Measurements from ENCODE around the gene BRMS1. TPM values are rescaled to one million over a fixed set of nuclear protein-coding genes. Genes with fewer than 3 reads are reported as not detected.

The BRMS1 gene
- total RNA-seq, 1 donor: 42.3 TPM

DNA sequence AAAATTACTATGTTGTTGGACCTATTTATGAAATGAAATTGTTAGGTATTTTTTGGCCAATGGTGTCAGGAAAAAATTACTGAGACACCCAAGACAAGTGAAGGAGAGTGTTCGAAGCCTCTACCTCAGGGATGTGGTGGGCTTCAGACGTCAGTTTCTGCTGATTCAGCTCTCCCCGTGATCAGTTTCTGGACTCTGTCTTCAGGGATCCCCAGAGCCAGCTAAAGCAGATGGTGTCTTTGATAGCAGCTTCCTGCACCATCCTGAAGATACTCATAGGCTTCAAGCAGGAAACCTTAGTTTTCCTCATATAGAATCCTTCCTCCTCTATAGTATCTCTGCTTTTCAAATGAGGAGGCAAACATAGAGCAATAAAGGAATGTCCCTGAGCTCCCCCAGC, 35.4 kb downstream of the BRMS1 start:
- TF ChIP-seq, protein P1, sequence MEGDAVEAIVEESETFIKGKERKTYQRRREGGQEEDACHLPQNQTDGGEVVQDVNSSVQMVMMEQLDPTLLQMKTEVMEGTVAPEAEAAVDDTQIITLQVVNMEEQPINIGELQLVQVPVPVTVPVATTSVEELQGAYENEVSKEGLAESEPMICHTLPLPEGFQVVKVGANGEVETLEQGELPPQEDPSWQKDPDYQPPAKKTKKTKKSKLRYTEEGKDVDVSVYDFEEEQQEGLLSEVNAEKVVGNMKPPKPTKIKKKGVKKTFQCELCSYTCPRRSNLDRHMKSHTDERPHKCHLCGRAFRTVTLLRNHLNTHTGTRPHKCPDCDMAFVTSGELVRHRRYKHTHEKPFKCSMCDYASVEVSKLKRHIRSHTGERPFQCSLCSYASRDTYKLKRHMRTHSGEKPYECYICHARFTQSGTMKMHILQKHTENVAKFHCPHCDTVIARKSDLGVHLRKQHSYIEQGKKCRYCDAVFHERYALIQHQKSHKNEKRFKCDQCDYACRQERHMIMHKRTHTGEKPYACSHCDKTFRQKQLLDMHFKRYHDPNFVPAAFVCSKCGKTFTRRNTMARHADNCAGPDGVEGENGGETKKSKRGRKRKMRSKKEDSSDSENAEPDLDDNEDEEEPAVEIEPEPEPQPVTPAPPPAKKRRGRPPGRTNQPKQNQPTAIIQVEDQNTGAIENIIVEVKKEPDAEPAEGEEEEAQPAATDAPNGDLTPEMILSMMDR (IDR thresholded peaks at IDR 0.05; ENCODE audit: insufficient read depth, low read depth, low read length): no peak
- H3K4me3 ChIP-seq (ENCODE audit: low read depth, low read length): no peak overlapping the region
- no peak for DNase-seq (ENCODE audit: low read depth)

DNA sequence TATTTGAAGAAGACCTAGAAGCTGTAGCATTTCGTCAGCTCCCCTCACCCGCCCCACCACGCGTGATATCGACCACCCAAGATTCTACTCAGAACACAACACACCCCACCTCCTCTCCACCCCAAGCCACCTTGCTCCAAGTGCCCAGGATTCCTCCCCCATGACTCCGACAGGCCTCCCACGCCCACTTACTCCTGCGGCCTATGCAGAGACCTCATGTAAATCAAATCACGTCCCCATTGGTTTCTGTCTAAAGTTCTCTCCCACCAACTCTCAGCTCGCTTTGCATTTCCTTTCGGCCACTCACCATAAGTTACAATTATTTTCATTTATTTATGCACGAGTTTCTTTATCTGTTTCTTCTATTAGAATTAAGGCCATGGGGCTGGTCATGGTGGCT, 42.2 kb downstream of the BRMS1 start:
- no peak for DNase-seq (ENCODE audit: low read depth)
- TF ChIP-seq, protein P1 (IDR thresholded peaks at IDR 0.05; ENCODE audit: insufficient read depth, low read depth, low read length): no peak
- no peak overlapping the region for H3K4me3 ChIP-seq (ENCODE audit: low read depth, low read length)

DNA sequence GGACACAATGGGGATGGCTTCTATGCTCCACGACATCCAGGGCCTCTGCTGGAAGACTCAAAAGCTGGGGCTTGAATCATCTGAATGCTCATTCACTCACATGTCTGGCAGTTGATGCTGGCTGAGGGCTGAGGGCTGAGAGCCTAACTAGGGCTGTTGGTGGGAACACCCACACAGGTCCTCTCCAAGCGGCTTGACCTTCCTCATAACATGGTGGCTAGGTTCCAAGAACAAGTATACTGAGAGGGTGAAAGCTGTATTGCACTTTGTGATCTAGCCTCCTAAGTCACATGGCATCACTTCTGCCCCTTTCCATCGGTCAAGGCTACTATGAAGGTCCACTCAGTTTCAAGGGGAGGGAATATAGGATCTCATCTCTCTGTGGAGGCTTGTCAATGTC, 45.7 kb downstream of the BRMS1 start:
- no peak overlapping the region for H3K4me3 ChIP-seq (ENCODE audit: low read depth, low read length)
- TF ChIP-seq, protein P1 (IDR thresholded peaks at IDR 0.05; ENCODE audit: insufficient read depth, low read depth, low read length): no peak
- DNase-seq (ENCODE audit: low read depth): no peak

DNA sequence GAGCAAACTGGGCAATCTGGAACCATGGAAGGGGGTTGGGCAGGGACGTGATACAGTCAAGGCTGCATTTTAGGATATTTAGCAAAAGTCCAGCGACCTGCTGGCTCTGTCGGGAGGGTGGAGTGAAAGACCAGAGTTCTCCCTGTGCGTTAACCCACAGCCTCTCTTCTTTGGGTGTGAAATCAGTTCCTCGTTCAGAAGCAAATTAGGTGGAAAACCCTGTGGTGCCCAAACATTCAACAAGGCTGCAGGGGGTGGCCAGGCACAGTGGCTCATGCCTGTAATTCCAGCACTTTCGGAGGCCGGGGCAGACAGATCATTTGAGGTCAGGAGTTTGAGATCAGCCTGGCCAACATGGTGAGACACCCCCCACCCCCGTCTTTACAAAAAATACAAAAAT, 47.3 kb downstream of the BRMS1 start:
- no peak overlapping the region for H3K4me3 ChIP-seq (ENCODE audit: low read depth, low read length)
- DNase-seq (ENCODE audit: low read depth): no peak
- TF ChIP-seq, protein P1 (IDR thresholded peaks at IDR 0.05; ENCODE audit: insufficient read depth, low read depth, low read length): no peak

DNA sequence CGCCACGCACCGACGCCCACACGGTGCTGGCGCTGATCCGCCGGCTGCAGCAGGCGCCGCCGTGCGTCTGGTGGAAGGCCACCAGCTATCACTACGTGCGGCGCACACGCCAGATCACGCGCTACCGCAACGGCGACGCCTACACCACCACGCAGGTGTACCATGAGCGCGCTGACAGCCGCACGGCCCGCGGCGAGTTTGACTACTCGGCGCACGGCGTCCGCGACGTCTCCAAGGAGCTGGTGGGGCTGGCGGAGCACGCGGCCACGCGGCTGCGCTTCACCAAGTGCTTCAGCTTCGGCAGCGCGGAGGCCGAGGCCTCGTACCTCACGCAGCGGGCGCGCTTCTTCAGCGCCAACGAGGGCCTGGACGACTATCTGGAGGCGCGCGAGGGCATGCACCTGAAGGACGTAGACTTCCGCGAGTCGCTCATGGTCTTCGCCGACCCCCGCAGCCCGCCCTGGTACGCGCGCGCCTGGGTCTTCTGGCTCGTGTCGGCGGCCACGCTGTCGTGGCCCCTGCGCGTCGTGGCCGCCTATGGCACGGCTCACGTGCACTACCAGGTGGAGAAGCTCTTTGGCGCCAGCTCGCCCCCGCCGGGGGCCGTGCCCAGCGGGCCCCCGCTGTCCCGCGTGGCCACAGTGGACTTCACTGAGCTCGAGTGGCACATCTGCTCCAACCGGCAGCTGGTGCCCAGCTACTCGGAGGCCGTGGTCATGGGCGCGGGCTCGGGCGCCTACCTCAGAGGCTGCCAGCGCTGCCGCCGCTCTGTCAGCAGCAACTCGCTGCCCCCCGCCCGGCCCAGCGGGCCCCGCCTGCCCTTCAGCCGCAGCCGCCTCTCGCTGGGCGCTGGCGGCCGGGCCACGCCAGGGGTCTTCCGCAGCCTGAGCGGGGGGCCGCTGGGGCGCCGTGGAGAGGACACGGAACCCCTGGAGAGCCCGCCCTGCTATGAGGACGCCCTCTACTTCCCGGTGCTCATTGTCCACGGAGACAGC, 50.0 kb downstream of the BRMS1 start:
- no peak for DNase-seq (ENCODE audit: low read depth)
- no peak overlapping the region for H3K4me3 ChIP-seq (ENCODE audit: low read depth, low read length)
- TF ChIP-seq, protein P1 (IDR thresholded peaks at IDR 0.05; ENCODE audit: insufficient read depth, low read depth, low read length): no peak

DNA sequence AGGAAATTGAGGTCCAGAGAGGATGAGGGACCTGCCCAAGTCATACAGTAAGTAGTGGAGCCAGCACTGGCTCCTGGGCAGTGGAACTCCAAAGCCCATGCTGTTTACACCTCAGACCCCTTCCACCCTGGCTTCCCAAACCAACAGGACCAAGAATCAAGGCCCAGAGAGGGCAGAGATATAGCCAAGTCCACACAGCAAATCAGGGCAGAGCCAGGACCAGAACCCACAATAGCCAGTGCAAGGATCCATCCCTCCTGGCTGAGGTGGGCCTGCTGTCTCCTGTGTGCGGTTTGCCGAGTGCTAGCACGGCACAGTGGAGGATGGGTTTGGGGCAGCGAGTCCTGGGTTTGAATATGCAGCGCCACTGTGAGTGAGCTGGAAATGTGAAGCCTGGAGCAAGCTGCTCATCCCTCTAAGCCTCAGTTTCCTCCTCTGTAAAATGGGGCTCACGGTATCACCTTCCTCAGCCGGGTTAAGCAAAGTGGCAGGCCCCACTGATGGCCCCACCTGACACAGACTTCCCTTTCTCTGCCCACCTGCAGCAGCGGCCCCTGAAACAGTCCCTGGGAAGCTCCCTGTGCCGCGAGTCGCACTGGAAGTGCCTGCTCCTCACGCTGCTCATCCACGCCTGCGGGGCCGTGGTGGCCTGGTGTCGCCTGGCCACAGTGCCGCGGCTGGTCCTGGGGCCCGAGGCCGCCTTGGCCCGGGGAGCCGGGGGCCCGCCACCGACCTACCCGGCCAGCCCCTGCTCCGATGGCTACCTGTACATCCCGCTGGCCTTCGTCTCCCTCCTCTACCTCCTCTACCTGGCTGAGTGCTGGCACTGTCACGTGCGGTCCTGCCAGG, 50.9 kb downstream of the BRMS1 start:
- TF ChIP-seq, protein P1 (IDR thresholded peaks at IDR 0.05; ENCODE audit: insufficient read depth, low read depth, low read length): no peak
- no peak overlapping the region for H3K4me3 ChIP-seq (ENCODE audit: low read depth, low read length)
- no peak for DNase-seq (ENCODE audit: low read depth)

Measured in fibroblast of villous mesenchyme (primary cell).